NB4 (cell line): Measurements from ENCODE around the gene AP1G2.
A peak's percentile ranks its signal among the peaks of the same experiment; 100 is the strongest.

Experiments
- DNase-seq: peaks from one replicate; pipeline ENCODE4 v3.0.0; 2010; ENCODE audit warnings: low read depth
- H3K4me3 ChIP-seq: one replicate; pipeline ENCODE4 v1.5.1; 2011; ENCODE audit warnings: mild to moderate bottlenecking, low read depth, low read length, moderate library complexity
- MYC ChIP-seq: IDR thresholded peaks from 2 replicates; pipeline ENCODE4 v1.6.1; 2011; ENCODE audit warnings: low read depth, low read length
- POLR2A ChIP-seq: IDR thresholded peaks from 2 replicates; pipeline ENCODE4 v1.6.1; 2011; ENCODE audit warnings: mild to moderate bottlenecking; ENCODE audit not compliant: insufficient read length; ENCODE audit errors: extremely low read depth
- TF ChIP-seq, protein P1 (sequence below): IDR thresholded peaks from one replicate; pipeline ENCODE4 v1.5.1; 2012; ENCODE audit warnings: low read depth, low read length
- TF ChIP-seq, protein P2 (sequence below): IDR thresholded peaks from 2 replicates; pipeline ENCODE4 v1.6.1; 2011; ENCODE audit warnings: low read depth, low read length

Gene AP1G2

GRCh38 chr14:23557946-23558345 is 9.6 kb downstream of the AP1G2 start:
- TF ChIP-seq, protein P1, sequence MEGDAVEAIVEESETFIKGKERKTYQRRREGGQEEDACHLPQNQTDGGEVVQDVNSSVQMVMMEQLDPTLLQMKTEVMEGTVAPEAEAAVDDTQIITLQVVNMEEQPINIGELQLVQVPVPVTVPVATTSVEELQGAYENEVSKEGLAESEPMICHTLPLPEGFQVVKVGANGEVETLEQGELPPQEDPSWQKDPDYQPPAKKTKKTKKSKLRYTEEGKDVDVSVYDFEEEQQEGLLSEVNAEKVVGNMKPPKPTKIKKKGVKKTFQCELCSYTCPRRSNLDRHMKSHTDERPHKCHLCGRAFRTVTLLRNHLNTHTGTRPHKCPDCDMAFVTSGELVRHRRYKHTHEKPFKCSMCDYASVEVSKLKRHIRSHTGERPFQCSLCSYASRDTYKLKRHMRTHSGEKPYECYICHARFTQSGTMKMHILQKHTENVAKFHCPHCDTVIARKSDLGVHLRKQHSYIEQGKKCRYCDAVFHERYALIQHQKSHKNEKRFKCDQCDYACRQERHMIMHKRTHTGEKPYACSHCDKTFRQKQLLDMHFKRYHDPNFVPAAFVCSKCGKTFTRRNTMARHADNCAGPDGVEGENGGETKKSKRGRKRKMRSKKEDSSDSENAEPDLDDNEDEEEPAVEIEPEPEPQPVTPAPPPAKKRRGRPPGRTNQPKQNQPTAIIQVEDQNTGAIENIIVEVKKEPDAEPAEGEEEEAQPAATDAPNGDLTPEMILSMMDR = no peak
- TF ChIP-seq MYC = no peak
- DNase-seq = no peak
- H3K4me3 ChIP-seq = no peak overlapping the region

- DNase-seq = no peak
- peak overlapping the region; percentile 85 for H3K4me3 ChIP-seq
- TF ChIP-seq, protein P1 = no peak
- TF ChIP-seq POLR2A = no peak
- TF ChIP-seq, protein P2, sequence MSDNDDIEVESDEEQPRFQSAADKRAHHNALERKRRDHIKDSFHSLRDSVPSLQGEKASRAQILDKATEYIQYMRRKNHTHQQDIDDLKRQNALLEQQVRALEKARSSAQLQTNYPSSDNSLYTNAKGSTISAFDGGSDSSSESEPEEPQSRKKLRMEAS = no peak
- no peak for TF ChIP-seq MYC
Measured at GRCh38 chr14:23557521-23557920, 10.1 kb downstream of the AP1G2 start.

DNA sequence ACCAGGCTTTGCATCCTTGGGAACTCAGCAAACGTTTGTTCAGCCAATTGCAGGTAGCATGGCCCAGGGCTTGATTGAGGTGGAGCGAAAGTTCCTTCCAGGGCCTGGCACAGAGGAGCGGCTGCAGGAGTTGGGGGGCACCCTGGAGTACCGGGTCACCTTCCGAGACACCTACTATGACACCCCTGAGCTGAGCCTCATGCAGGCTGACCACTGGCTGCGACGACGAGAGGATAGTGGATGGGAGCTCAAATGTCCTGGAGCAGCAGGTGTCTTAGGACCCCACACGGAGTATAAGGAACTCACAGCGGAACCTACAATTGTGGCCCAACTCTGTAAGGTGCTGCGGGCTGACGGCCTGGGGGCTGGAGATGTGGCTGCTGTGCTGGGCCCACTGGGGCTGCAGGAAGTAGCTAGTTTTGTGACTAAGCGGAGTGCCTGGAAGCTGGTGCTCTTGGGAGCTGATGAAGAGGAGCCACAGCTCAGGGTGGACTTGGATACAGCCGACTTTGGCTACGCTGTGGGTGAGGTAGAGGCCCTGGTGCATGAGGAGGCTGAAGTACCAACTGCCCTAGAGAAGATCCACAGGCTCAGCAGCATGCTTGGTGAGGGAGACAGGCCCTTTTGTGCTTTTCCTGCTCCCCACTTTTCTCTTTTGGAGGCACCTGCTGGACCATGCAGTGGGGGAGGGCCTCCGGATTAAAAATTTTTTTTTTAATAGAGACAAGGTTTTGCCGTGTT is 10.7 kb downstream of the AP1G2 start:
- TF ChIP-seq, protein P1 = no peak
- TF ChIP-seq, protein P2 = no peak
- no peak for TF ChIP-seq POLR2A
- TF ChIP-seq MYC = no peak
- H3K4me3 ChIP-seq = peak overlapping the region; percentile 85
- DNase-seq = peak; percentile 58

GRCh38 chr14:23555882-23556699 is 11.5 kb downstream of the AP1G2 start, which contains the start of gene THTPA:
TSS of gene THTPA (plus strand) at chr14:23556271. CDS start at chr14:23556758, 487 bp downstream.
- DNase-seq = peak; percentile 88
- TF ChIP-seq, protein P2 = peak; percentile 71
- TF ChIP-seq MYC = peak; percentile 68
- TF ChIP-seq, protein P1 = no peak
- TF ChIP-seq POLR2A = peak; percentile 54
- H3K4me3 ChIP-seq = peak within 1 kb of the TSS; percentile 85

GRCh38 chr14:23555533-23555881 is 12.1 kb downstream of the AP1G2 start:
- H3K4me3 ChIP-seq = peak overlapping the region; percentile 85
- DNase-seq = no peak
- TF ChIP-seq MYC = no peak
- TF ChIP-seq, protein P2 = no peak
- TF ChIP-seq, protein P1 = no peak
- no peak for TF ChIP-seq POLR2A
